ENCODE results near the gene ANXA2R. TPM values are rescaled to one million over a fixed set of nuclear protein-coding genes. Genes with fewer than 3 reads are reported as not detected.
"Not testable (repeated sequence)": the region's sequence is repeated elsewhere in the genome, so short reads cannot be mapped to it uniquely, and the experiment has no call there.

The ANXA2R gene
- total RNA-seq, 1 experiment from 2014 or later, result 6.2 TPM

DNA sequence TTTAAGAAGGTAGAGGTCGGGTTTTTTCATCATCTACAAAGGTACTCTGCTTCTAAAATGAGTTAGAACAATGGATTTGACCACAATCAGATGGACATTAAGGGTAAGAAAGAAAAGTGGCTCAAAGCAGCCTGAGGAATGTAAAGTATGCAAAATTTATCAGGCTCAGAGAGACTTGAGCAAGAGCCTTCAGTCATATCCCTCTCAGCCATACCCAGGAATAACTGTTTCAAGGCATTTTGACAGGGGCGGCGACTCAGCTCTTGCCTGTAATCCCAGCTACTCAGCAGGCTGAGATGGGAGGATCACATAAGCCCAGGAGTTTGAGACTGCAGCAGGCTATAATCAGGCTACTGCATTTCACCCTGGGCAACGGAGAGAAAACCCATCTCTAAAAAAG, 38.8 kb upstream of the ANXA2R start:
- CTCF ChIA-PET, result no interaction called here
- ATAC-seq, result no peak
- POLR2A ChIA-PET, result no interaction called here
- TF ChIP-seq TCF7L2 (IDR thresholded peaks at IDR 0.05; ENCODE audit: low read depth, low read length) (no peak), SIN3A (IDR thresholded peaks at IDR 0.05; ENCODE audit: borderline replicate concordance, insufficient read depth, low read depth, low read length) (no peak), POLR2AphosphoS5 (IDR thresholded peaks at IDR 0.05; ENCODE audit: low read depth, low read length) (no peak), REST (IDR thresholded peaks at IDR 0.05; ENCODE audit: insufficient read depth in 1 of 2, low read depth in 2 of 2, low read length in 1 of 2) (no peak)
- TF ChIP-seq, protein P1, sequence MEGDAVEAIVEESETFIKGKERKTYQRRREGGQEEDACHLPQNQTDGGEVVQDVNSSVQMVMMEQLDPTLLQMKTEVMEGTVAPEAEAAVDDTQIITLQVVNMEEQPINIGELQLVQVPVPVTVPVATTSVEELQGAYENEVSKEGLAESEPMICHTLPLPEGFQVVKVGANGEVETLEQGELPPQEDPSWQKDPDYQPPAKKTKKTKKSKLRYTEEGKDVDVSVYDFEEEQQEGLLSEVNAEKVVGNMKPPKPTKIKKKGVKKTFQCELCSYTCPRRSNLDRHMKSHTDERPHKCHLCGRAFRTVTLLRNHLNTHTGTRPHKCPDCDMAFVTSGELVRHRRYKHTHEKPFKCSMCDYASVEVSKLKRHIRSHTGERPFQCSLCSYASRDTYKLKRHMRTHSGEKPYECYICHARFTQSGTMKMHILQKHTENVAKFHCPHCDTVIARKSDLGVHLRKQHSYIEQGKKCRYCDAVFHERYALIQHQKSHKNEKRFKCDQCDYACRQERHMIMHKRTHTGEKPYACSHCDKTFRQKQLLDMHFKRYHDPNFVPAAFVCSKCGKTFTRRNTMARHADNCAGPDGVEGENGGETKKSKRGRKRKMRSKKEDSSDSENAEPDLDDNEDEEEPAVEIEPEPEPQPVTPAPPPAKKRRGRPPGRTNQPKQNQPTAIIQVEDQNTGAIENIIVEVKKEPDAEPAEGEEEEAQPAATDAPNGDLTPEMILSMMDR (IDR thresholded peaks at IDR 0.05), result no peak
- Histone ChIP-seq H3K4me1 (ENCODE audit: control insufficient read depth, insufficient read depth, low read length) (no peaks in the 10 kb centered on the region), H3K27me3 (ENCODE audit: control insufficient read depth, insufficient read depth, low read length) (no peaks in the 10 kb centered on the region), H3K4me3 (ENCODE audit: low read depth in 2 of 2, low read length in 2 of 2) (no peak overlapping the region), H3K27ac (ENCODE audit: low read length) (no peak overlapping the region), H3K9me3 (ENCODE audit: control insufficient read depth, insufficient read depth, low read depth, low read length) (no peaks in the 10 kb centered on the region), H3K36me3 (ENCODE audit: control insufficient read depth, insufficient read depth, low read length) (no peaks in the 10 kb centered on the region)
- intact Hi-C loops (cut with micrococcal nuclease; ENCODE audit: unreplicated experiment) (no loop called here), in situ Hi-C loops (cut with HindIII; ENCODE audit: low pct_unique_long_range_greater_than_20kb, low sequenced_read_pairs) (no loop called here)
- DNase-seq (ENCODE audit: low read depth, low spot score), result no peak
- no TSS peak for BruUV-seq (replicated peaks)

DNA sequence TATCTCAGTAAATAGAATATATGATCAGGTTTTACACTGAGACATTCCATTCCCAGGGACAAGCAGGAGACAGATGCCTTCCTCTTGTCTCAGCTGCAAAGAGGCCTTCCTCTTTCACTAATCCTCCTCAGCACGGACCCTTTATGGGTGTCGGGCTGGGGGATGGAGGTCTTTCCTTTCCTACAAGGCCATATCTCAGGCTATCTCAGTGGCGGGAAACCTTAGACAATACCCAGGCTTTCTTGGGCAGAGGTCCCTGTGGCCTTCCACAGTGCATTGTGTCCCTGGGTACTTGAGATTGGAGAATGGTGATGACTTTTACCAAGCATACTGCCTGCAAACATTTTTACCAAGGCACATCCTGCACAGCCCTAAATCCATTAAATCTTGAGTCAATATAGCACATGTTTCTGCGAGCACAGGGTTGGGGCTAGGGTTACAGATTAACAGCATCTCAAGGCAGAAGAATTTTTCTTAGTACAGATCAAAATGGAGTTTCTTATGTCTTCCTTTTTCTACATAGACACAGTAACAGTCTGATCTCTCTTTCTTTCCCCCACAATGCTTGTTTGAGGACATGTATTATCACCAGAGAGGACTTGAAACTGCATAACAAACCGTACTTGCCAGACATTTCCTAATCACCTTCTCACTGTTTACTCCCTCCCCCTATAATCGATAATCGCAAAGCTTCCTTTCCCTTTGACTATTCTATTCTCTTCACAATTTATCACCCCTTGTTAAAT, 37.5 kb upstream of the ANXA2R start:
- H3K4me3 ChIP-seq (ENCODE audit: low read depth in 2 of 2, low read length in 2 of 2); ATAC-seq; H3K9me3 ChIP-seq (ENCODE audit: control insufficient read depth, insufficient read depth, low read depth, low read length); H3K4me1 ChIP-seq (ENCODE audit: control insufficient read depth, insufficient read depth, low read length); BruUV-seq (replicated peaks); CTCF ChIA-PET; intact Hi-C loops (cut with micrococcal nuclease; ENCODE audit: unreplicated experiment); DNase-seq (ENCODE audit: low read depth, low spot score); H3K27ac ChIP-seq (ENCODE audit: low read length); H3K36me3 ChIP-seq (ENCODE audit: control insufficient read depth, insufficient read depth, low read length); in situ Hi-C loops (cut with HindIII; ENCODE audit: low pct_unique_long_range_greater_than_20kb, low sequenced_read_pairs); H3K27me3 ChIP-seq (ENCODE audit: control insufficient read depth, insufficient read depth, low read length): not testable (repeated sequence)
- POLR2A ChIA-PET, result interaction anchor here (0.5 to 0.7 kb wide), 2 partner anchors 38 to 50 kb away, joined by 5 read pairs; no protein-coding TSS in a partner anchor

Measured in Panc1 (cell line).